HG03108 (cell line): Measurements from ENCODE around the gene SLC25A2.
"Not testable (repeated sequence)": the region's sequence is repeated elsewhere in the genome, so short reads cannot be mapped to it uniquely, and the experiment has no call there.

Experiments used
- ATAC-seq: cut with Tn5 transposase; IDR thresholded peaks from one replicate; pipeline ENCODE4 v1.9.1; 2021; ENCODE audit warnings: moderate library complexity; ENCODE audit not compliant: unreplicated experiment

Gene SLC25A2

DNA sequence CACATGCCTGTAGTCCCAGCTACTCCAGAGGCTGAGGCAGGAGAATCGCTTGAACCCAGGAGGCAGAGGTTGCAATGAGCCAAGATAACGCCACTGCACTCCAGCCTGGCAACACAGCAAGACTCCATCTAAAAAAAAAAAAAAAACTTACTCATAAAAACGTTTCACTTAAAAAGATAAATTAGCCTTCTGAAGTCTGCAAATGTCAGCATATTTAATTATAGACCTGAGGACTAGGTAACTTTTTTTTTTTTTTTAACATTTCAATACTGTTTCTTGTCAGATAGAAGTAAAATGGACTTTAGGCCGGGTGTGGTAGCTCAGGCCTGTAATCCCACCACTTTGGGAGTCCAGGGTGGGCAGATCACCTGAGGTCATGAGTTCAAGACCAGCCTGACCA lies 13.1 kb upstream of the SLC25A2 start:
- not testable (repeated sequence) for ATAC-seq

DNA sequence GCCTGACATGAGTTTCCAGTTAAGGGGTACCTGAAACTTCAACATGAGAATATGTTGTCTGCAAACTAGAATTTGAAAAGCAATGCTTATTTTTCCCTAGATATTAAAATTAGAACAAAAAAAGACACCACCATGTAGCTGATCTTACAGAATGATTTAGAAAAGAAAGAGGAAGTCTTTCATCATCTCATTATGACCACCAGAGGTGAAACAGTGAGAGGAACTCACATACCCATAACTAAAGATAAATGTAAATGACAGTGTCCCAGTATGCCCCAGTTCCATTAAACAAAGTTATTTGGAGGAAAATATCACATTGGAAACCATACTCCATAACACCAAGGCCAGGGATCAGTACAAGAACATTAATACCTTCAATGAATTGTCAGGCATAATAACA lies 9.9 kb upstream of the SLC25A2 start:
- ATAC-seq, result no peak

DNA sequence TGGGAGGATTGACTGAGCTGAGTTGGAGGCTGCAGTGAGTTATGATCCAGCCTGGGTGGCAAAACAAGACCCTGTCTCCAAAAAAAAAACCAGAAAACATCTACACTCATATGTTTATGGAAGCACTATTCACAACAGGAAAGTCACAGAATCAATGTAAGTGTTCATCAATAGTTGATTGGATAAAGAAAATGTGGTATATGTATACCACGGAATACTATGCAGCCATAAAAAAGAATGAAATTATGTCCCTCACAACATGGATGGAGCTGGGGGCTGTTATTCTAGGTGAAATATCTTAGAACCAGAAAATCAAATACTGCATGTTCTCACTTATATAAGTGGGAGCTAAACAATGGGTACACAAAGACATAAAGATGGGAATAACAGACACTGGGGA lies 2.8 kb upstream of the SLC25A2 start:
- no peak for ATAC-seq

DNA sequence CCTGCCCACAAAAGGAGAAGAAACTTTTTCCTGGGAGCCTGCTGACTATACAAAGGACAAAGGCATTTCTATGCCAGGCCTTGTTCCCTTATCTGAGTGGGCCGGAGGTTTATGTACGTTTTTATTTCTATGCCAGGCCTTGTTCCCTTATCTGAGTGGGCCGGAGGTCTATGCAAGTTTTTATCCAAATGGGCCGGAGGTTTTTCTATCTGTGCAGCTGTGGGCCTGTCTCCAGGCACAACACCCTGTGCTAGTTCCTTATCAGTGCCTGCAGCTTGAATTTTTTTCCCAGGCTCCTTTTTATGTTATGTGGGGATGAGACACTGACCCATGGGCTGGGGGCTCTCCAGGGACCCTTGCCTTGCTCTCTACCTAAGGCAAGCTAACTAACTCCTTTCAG lies 5.5 kb downstream of the SLC25A2 start:
- ATAC-seq, result no peak

DNA sequence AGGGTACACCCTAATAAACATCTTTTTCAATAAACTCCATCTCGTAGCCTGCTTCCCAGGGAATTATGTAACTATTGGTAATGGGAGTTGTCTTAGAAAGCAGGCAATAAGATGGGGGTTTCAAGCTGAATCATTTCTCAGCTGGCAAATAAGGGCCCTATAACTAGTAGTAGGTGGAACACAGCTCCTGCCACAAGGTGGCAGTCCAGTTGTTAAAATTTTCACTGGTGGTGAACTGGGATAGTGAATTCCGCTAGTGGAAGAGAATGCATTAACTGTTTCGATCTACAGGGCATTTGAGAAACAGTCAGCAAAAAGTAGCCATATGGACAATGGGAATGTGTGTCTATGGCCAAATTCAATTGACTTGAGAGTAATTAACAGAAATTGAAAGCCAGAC lies 30.9 kb downstream of the SLC25A2 start:
- ATAC-seq, result no peak

GRCh38 chr5:141269195-141269594 lies 34.7 kb downstream of the SLC25A2 start:
- ATAC-seq, result no peak

DNA sequence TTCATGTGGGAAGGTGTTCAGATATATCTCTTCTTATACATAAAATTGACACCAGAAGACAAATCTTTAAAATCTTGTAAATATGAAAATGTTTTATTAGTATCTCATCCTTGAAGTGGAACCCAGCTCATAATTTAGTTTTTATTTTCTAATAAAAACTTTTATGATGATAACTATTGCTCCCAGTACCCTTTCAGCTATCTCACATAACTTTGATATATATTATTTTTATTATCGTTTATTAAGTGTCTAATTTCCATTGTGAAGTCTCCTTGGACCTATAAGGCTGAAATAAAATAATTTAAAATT lies 42.7 kb downstream of the SLC25A2 start:
- ATAC-seq, result no peak

- no peak for ATAC-seq
These were observed 43.2 kb downstream of the SLC25A2 start for GRCh38 chr5:141260458-141261237.

GRCh38 chr5:141258948-141259347 lies 44.9 kb downstream of the SLC25A2 start:
- no peak for ATAC-seq

GRCh38 chr5:141258464-141258863 lies 45.4 kb downstream of the SLC25A2 start:
- ATAC-seq, result no peak
